SK-N-SH treated with all-trans-retinoic acid at 6 μM for 48 hours (cell line): ENCODE data around the gene MTUS2.

Source experiments
- CREB5 ChIP-seq: fragments of 250-450 bp; sonication (Bioruptor Pico); IDR thresholded peaks from 2 replicates; pipeline ENCODE4 v1.5.1; 2020; ENCODE audit warnings: low read depth, mild to moderate bottlenecking, moderate library complexity
- CSDC2 ChIP-seq: fragments of 250-450 bp; sonication (Bioruptor Pico); IDR thresholded peaks from 2 replicates; pipeline ENCODE4 v1.5.0; 2020; ENCODE audit warnings: mild to moderate bottlenecking, moderate library complexity
- CSRNP3 ChIP-seq: fragments of 250-450 bp; sonication (Bioruptor Pico); IDR thresholded peaks from 2 replicates; pipeline ENCODE4 v1.5.1; 2021; ENCODE audit warnings: mild to moderate bottlenecking, moderate library complexity
- ESRRG ChIP-seq: fragments of 250-450 bp; sonication (Bioruptor Pico); IDR thresholded peaks from 2 replicates; pipeline ENCODE4 v1.6.1; 2021; ENCODE audit warnings: mild to moderate bottlenecking
- RARB ChIP-seq: fragments of 250-450 bp; sonication (Bioruptor Pico); IDR thresholded peaks from 2 replicates; pipeline ENCODE4 v1.8.0; 2021; ENCODE audit warnings: mild to moderate bottlenecking, moderate library complexity
- SNAI2 ChIP-seq: fragments of 250-450 bp; sonication (Bioruptor Pico); IDR thresholded peaks from 2 replicates; pipeline ENCODE4 v1.5.0; 2020; ENCODE audit warnings: mild to moderate bottlenecking, moderate library complexity
- TOX ChIP-seq: fragments of 250-450 bp; sonication (Bioruptor Pico); IDR thresholded peaks from 2 replicates; pipeline ENCODE4 v1.8.0; 2021; ENCODE audit warnings: mild to moderate bottlenecking, moderate library complexity, borderline replicate concordance
- ZFP3 ChIP-seq: fragments of 250-450 bp; sonication (Bioruptor Pico); IDR thresholded peaks from 2 replicates; pipeline ENCODE4 v1.5.0; 2020; ENCODE audit warnings: mild to moderate bottlenecking, moderate library complexity
- ZFP30 ChIP-seq: fragments of 450-650 bp; formaldehyde crosslinking; IDR thresholded peaks from 2 replicates; pipeline ENCODE4 v1.5.0; 2022; ENCODE audit warnings: mild to moderate bottlenecking, moderate library complexity
- ZNF565 ChIP-seq: fragments of 450-650 bp; formaldehyde crosslinking; conservative IDR thresholded peaks from 2 replicates; pipeline ENCODE4 v1.5.0; 2020; ENCODE audit warnings: low read depth, mild to moderate bottlenecking, moderate library complexity
- ZNF70 ChIP-seq: fragments of 450-650 bp; formaldehyde crosslinking; IDR thresholded peaks from 2 replicates; pipeline ENCODE4 v1.5.0; 2020; ENCODE audit warnings: mild to moderate bottlenecking, moderate library complexity
- ZNF8 ChIP-seq: fragments of 450-650 bp; formaldehyde crosslinking; IDR thresholded peaks from 2 replicates; pipeline ENCODE4 v1.5.0; 2020; ENCODE audit warnings: mild to moderate bottlenecking, moderate library complexity
- TF ChIP-seq, protein P1 (sequence below): fragments of 250-450 bp; sonication (Bioruptor Pico); IDR thresholded peaks from 2 replicates; pipeline ENCODE4 v1.5.0; 2020; ENCODE audit warnings: mild to moderate bottlenecking, moderate library complexity
- TF ChIP-seq, protein P2 (sequence below): fragments of 250-450 bp; sonication (Bioruptor Pico); IDR thresholded peaks from 2 replicates; pipeline ENCODE4 v1.8.0; 2020; ENCODE audit warnings: mild to moderate bottlenecking, moderate library complexity, borderline replicate concordance

DNA sequence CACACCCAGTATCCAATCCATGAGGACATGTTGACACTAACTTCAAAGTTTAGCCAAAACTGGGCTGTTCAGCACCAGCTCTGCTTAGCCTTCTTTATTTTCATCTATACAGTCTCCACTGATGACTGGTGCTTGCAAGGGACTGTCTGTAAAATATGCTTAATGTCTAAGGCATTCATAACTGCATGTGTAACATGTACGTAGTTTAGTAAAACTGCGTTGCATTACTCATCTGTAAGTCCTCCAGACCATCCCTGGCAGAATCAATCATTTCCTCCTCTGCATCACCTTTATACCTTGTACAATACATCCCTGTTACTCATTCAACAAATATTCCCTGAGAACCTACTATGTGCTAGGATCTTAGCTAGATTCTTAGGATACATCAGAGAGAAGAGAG is 362.1 kb downstream of the MTUS2 start:
- TF ChIP-seq ZNF565 (CRISPR knock-in tag) (no peak), RARB (CRISPR knock-in tag) (no peak), CSDC2 (CRISPR knock-in tag) (no peak), ESRRG (CRISPR knock-in tag) (no peak), ZFP3 (CRISPR knock-in tag) (no peak), ZNF8 (CRISPR knock-in tag) (no peak), CSRNP3 (CRISPR knock-in tag) (no peak), TOX (CRISPR knock-in tag) (no peak), SNAI2 (CRISPR knock-in tag) (no peak), ZFP30 (CRISPR knock-in tag) (no peak), CREB5 (no peak), ZNF70 (CRISPR knock-in tag) (no peak)
- TF ChIP-seq, protein P1, sequence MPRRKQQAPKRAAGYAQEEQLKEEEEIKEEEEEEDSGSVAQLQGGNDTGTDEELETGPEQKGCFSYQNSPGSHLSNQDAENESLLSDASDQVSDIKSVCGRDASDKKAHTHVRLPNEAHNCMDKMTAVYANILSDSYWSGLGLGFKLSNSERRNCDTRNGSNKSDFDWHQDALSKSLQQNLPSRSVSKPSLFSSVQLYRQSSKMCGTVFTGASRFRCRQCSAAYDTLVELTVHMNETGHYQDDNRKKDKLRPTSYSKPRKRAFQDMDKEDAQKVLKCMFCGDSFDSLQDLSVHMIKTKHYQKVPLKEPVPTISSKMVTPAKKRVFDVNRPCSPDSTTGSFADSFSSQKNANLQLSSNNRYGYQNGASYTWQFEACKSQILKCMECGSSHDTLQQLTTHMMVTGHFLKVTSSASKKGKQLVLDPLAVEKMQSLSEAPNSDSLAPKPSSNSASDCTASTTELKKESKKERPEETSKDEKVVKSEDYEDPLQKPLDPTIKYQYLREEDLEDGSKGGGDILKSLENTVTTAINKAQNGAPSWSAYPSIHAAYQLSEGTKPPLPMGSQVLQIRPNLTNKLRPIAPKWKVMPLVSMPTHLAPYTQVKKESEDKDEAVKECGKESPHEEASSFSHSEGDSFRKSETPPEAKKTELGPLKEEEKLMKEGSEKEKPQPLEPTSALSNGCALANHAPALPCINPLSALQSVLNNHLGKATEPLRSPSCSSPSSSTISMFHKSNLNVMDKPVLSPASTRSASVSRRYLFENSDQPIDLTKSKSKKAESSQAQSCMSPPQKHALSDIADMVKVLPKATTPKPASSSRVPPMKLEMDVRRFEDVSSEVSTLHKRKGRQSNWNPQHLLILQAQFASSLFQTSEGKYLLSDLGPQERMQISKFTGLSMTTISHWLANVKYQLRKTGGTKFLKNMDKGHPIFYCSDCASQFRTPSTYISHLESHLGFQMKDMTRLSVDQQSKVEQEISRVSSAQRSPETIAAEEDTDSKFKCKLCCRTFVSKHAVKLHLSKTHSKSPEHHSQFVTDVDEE, result no peak
- TF ChIP-seq, protein P2, sequence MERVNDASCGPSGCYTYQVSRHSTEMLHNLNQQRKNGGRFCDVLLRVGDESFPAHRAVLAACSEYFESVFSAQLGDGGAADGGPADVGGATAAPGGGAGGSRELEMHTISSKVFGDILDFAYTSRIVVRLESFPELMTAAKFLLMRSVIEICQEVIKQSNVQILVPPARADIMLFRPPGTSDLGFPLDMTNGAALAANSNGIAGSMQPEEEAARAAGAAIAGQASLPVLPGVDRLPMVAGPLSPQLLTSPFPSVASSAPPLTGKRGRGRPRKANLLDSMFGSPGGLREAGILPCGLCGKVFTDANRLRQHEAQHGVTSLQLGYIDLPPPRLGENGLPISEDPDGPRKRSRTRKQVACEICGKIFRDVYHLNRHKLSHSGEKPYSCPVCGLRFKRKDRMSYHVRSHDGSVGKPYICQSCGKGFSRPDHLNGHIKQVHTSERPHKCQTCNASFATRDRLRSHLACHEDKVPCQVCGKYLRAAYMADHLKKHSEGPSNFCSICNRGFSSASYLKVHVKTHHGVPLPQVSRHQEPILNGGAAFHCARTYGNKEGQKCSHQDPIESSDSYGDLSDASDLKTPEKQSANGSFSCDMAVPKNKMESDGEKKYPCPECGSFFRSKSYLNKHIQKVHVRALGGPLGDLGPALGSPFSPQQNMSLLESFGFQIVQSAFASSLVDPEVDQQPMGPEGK, result no peak
